GM23338 (cell line): Measurements from ENCODE around the gene SPATS1. TPM values are rescaled to one million over a fixed set of nuclear protein-coding genes. Genes with fewer than 3 reads are reported as not detected.

ENCODE experiments used
- ATAC-seq: fragments of 200-7000 bp; cut with Tn5 transposase; 3 replicates; pipeline ENCODE4 v1.9.1; 2020
- DNase-seq: peaks from one replicate; pipeline ENCODE4 v3.0.0-alpha.2; 2015; ENCODE audit warnings: low spot score
- H2AFZ ChIP-seq: fragments of 200-600 bp; sonication (generic); 2 replicates; pipeline ENCODE4 v1.8.0; 2016; ENCODE audit warnings: antibody characterized with exemption, mild to moderate bottlenecking, moderate library complexity
- H3F3A ChIP-seq: fragments of 200-600 bp; sonication (generic); replicated peaks from 2 replicates; pipeline ENCODE4 v1.8.0; 2017; ENCODE audit warnings: antibody characterized with exemption, mixed run types, low read depth
- H3K27ac ChIP-seq: fragments of 200-600 bp; sonication (generic); 2 replicates; pipeline ENCODE4 v1.6.1; 2016; ENCODE audit warnings: low read depth
- H3K27me3 ChIP-seq: fragments of 200-600 bp; sonication (generic); 2 replicates; pipeline ENCODE4 v1.8.0; 2016; ENCODE audit warnings: mild to moderate bottlenecking, mixed run types, moderate library complexity; ENCODE audit not compliant: insufficient read depth
- H3K36me3 ChIP-seq: fragments of 200-600 bp; sonication (generic); 2 replicates; pipeline ENCODE4 v1.8.0; 2016; ENCODE audit warnings: mild to moderate bottlenecking; ENCODE audit not compliant: insufficient read depth
- H3K4me1 ChIP-seq: fragments of 200-600 bp; sonication (generic); 2 replicates; pipeline ENCODE4 v1.8.0; 2016; ENCODE audit warnings: mild to moderate bottlenecking, moderate library complexity; ENCODE audit not compliant: insufficient read depth
- H3K4me2 ChIP-seq: fragments of 200-600 bp; sonication (generic); 2 replicates; pipeline ENCODE4 v1.7.1; 2017; ENCODE audit warnings: mixed run types
- H3K4me3 ChIP-seq: fragments of 200-600 bp; sonication (generic); 2 replicates; pipeline ENCODE4 v1.6.1; 2016; ENCODE audit warnings: mixed run types
- H3K79me2 ChIP-seq: fragments of 200-600 bp; sonication (generic); replicated peaks from 2 replicates; pipeline ENCODE4 v1.8.0; 2017; ENCODE audit warnings: mild to moderate bottlenecking; ENCODE audit not compliant: insufficient read depth
- H3K9me2 ChIP-seq: fragments of 200-600 bp; sonication (generic); 2 replicates; pipeline ENCODE4 v1.8.0; 2017; ENCODE audit not compliant: insufficient read depth
- H4K20me1 ChIP-seq: fragments of 200-600 bp; sonication (generic); replicated peaks from 2 replicates; pipeline ENCODE4 v1.8.0; 2017; ENCODE audit warnings: mild to moderate bottlenecking; ENCODE audit not compliant: insufficient read depth
- H3K27ac Mint-ChIP-seq: 2 replicates; pipeline ENCODE4 v1.8.0; 2020; ENCODE audit warnings: inconsistent platforms, mild to moderate bottlenecking, moderate library complexity, mixed read lengths
- H3K27me3 Mint-ChIP-seq: 3 replicates; pipeline ENCODE4 v1.8.0; 2022; ENCODE audit warnings: low read depth, mild to moderate bottlenecking, moderate library complexity, mixed read lengths, inconsistent platforms; ENCODE audit not compliant: insufficient read depth, poor library complexity
- H3K36me3 Mint-ChIP-seq: 3 replicates; pipeline ENCODE4 v1.8.0; 2021; ENCODE audit warnings: low read depth, mild to moderate bottlenecking, inconsistent platforms, moderate library complexity, mixed read lengths
- H3K4me1 Mint-ChIP-seq: 3 replicates; pipeline ENCODE4 v1.8.0; 2020; ENCODE audit warnings: mild to moderate bottlenecking, inconsistent platforms, mixed read lengths
- H3K4me3 Mint-ChIP-seq: 3 replicates; pipeline ENCODE4 v1.8.0; 2021; ENCODE audit warnings: moderate library complexity, mild to moderate bottlenecking, inconsistent platforms, mixed read lengths
- H3K9me3 Mint-ChIP-seq: 3 replicates; pipeline ENCODE4 v1.8.0; 2020; ENCODE audit warnings: moderate library complexity, mild to moderate bottlenecking, inconsistent platforms, mixed read lengths
- CREB1 ChIP-seq: fragments of 250-450 bp; sonication (Bioruptor Pico); IDR thresholded peaks from 2 replicates; pipeline ENCODE4 v1.5.0; 2020; ENCODE audit warnings: low read depth, mild to moderate bottlenecking, moderate library complexity
- CTCF ChIP-seq, 2 experiments: fragments of 200-600 bp in 1 of 2; sonication (generic) in 1 of 2; conservative IDR thresholded peaks; 2 replicates each; pipeline versions ENCODE4 v1.5.1 to v1.6.1; 2016 to 2017; ENCODE audit warnings: antibody characterized with exemption in 2 of 2, low read depth in 2 of 2, mild to moderate bottlenecking in 2 of 2, moderate library complexity in 1 of 2
- ETS1 ChIP-seq: IDR thresholded peaks from 2 replicates; pipeline ENCODE4 v1.6.1; 2016; ENCODE audit warnings: antibody characterized with exemption
- EZH2 ChIP-seq: fragments of 200-600 bp; sonication (generic); IDR thresholded peaks from one replicate; pipeline ENCODE4 v1.8.0; 2017; ENCODE audit warnings: antibody characterized with exemption, mild to moderate bottlenecking, low read depth; ENCODE audit not compliant: unreplicated experiment
- EZH2phosphoT487 ChIP-seq: fragments of 200-600 bp; sonication (generic); IDR thresholded peaks from one replicate; pipeline ENCODE4 v1.8.1; 2018; ENCODE audit warnings: antibody characterized with exemption; ENCODE audit not compliant: unreplicated experiment
- JUNB ChIP-seq: IDR thresholded peaks from one replicate; pipeline ENCODE4 v1.6.1; 2016; ENCODE audit warnings: antibody characterized with exemption; ENCODE audit not compliant: unreplicated experiment
- NANOG ChIP-seq: IDR thresholded peaks from 2 replicates; pipeline ENCODE4 v1.6.1; 2016; ENCODE audit warnings: antibody characterized with exemption, borderline replicate concordance
- REST ChIP-seq: IDR thresholded peaks from one replicate; pipeline ENCODE4 v1.6.1; 2018; ENCODE audit warnings: antibody characterized with exemption; ENCODE audit not compliant: unreplicated experiment
- STAT1 ChIP-seq: IDR thresholded peaks from one replicate; pipeline ENCODE4 v1.6.1; 2016; ENCODE audit warnings: antibody characterized with exemption; ENCODE audit not compliant: unreplicated experiment
- ZNF114 ChIP-seq: fragments of 250-450 bp; sonication (Bioruptor Pico); IDR thresholded peaks from 2 replicates; pipeline ENCODE4 v1.5.0; 2020; ENCODE audit warnings: mild to moderate bottlenecking, moderate library complexity
- ZNF331 ChIP-seq: fragments of 250-450 bp; sonication (Bioruptor Pico); IDR thresholded peaks from 2 replicates; pipeline ENCODE4 v1.5.0; 2020; ENCODE audit warnings: low read depth, mild to moderate bottlenecking, moderate library complexity
- polyA plus RNA-seq: library from polyadenylated mRNA; unstranded; fragments of >200 nt; fragmentation: Nextera tagmentation; extraction: Ambion mirVana; gene quantifications from 2 replicates; pipeline ENCODE4 v1.2.1, GENCODE V29; 2016
- total RNA-seq: library from RNA; depleted of rRNA; stranded (reverse); fragments of >200 nt; shearing (Covaris generic); gene quantifications from 2 replicates; pipeline ENCODE4 v1.2.3, GENCODE V29; 2014

The SPATS1 gene
- total and polyA plus RNA-seq, 2 experiments from 2014 or later: not detected

- no peak for TF ChIP-seq REST
- TF ChIP-seq ETS1: no peak
- TF ChIP-seq ZNF114: no peak
- TF ChIP-seq STAT1: no peak
Measured at GRCh38 chr6:44301782-44302564, 40.5 kb upstream of the SPATS1 start (continued).

- H3K27ac Mint-ChIP-seq: no peak overlapping the region
- peaks cover 73% of the 10 kb centered on the region for H3K36me3 Mint-ChIP-seq
- no peak overlapping the region for H3K4me3 ChIP-seq
- TF ChIP-seq ZNF114 (no peak), ETS1 (no peak), REST (no peak), ZNF331 (CRISPR knock-in tag) (no peak), STAT1 (no peak), CREB1 (CRISPR knock-in tag) (no peak), EZH2phosphoT487 (no peak), NANOG (no peak), CTCF (conservative IDR thresholded peaks at IDR 0.05; ENCODE audit: low read depth in 2 of 2) (no peak), JUNB (no peak), EZH2 (no peak)
Measured at GRCh38 chr6:44302856-44303255, 39.6 kb upstream of the SPATS1 start.

More at GRCh38 chr6:44302856-44303255, 39.6 kb upstream of the SPATS1 start:
- Histone ChIP-seq H3K4me2 (no peak overlapping the region), H3K27ac (no peak overlapping the region), H3K9me2 (no peaks in the 10 kb centered on the region), H3K36me3 (peaks cover 7% of the 10 kb centered on the region; the same call in 1 of the 2 replicates), H4K20me1 (0 out of 2 replicates have a peak, but pooled peaks cover 3% of the 10 kb centered on the region), H3K79me2 (no peaks in the 10 kb centered on the region), H3K4me1 (no peaks in the 10 kb centered on the region; the same call in 1 of the 2 replicates), H3F3A (peaks cover 14% of the 10 kb centered on the region; the same call in 1 of the 2 replicates), H3K27me3 (peaks cover 9% of the 10 kb centered on the region; the same call in 1 of the 2 replicates), H2AFZ (no peak overlapping the region)
- ATAC-seq: no peak
- Mint-ChIP-seq H3K9me3 (no peaks in the 10 kb centered on the region), H3K27me3 (peaks cover 17% of the 10 kb centered on the region), H3K4me1 (peaks cover 6% of the 10 kb centered on the region; the same call in 1 of the 3 replicates), H3K4me3 (no peak overlapping the region)
- no peak for DNase-seq
